C4-2B (cell line): Measurements from ENCODE around the gene CYTH3.

Experiments
- ZFX ChIP-seq: fragments of 450-650 bp; IDR thresholded peaks from 2 replicates; pipeline ENCODE4 v1.6.1; 2017
- TF ChIP-seq, protein P1 (sequence below): fragments of 450-650 bp; conservative IDR thresholded peaks from 2 replicates; pipeline ENCODE4 v1.5.1; 2017; ENCODE audit warnings: mild to moderate bottlenecking

DNA sequence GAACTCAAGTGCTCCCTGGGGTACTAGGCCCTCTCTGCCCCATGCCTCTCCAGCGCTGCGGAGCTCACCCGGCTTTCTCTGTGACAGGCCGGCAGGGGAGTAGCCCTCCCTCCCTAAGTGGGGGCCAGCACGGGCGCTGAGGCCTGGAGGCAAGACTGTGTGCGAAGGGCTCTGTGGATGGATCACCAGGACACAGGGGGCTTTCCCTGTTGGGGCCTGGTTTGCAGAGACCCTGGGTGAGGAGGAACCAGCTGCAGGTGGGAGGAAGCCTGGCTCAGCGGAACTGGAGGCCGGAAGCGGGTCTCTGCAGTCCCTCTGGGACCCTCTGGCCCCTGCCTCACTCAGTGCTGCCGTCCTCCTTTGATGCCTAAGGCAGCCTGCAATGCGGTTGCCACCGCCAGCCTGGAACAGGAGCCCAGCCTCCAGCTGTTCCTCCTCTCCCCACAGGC, 106.0 kb downstream of the CYTH3 start:
- TF ChIP-seq, protein P1, sequence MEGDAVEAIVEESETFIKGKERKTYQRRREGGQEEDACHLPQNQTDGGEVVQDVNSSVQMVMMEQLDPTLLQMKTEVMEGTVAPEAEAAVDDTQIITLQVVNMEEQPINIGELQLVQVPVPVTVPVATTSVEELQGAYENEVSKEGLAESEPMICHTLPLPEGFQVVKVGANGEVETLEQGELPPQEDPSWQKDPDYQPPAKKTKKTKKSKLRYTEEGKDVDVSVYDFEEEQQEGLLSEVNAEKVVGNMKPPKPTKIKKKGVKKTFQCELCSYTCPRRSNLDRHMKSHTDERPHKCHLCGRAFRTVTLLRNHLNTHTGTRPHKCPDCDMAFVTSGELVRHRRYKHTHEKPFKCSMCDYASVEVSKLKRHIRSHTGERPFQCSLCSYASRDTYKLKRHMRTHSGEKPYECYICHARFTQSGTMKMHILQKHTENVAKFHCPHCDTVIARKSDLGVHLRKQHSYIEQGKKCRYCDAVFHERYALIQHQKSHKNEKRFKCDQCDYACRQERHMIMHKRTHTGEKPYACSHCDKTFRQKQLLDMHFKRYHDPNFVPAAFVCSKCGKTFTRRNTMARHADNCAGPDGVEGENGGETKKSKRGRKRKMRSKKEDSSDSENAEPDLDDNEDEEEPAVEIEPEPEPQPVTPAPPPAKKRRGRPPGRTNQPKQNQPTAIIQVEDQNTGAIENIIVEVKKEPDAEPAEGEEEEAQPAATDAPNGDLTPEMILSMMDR, result no peak
- TF ChIP-seq ZFX, result no peak
